Dedifferentiated amniotic fluid mesenchymal stem cell (primary cell): ENCODE data around the gene C11orf24.
"Not testable (repeated sequence)": the region's sequence is repeated elsewhere in the genome, so short reads cannot be mapped to it uniquely, and the experiment has no call there.

Experiments used
- DNase-seq: peaks from one replicate; pipeline ENCODE4 v3.0.0-alpha.2; 2016; ENCODE audit errors: extremely low spot score

The C11orf24 gene

DNA sequence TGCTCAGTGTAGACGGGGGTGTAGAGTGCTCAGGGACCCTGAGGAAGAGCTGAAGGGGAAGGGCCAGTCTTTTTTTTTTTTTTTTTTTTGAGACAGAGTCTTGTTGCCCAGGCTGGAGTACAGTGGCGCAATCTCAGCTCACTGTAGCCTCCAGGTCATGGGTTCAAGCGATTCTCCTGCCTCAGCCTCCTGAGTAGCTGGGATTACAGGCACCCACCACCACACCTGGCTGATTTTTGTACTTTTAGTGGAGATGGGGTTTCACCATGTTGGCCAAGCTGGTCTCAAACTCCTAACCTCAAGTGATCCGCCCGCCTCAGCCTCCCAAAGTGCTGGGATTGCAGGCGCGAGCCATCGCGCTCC, 27.7 kb upstream of the C11orf24 start:
- not testable (repeated sequence) for DNase-seq

DNA sequence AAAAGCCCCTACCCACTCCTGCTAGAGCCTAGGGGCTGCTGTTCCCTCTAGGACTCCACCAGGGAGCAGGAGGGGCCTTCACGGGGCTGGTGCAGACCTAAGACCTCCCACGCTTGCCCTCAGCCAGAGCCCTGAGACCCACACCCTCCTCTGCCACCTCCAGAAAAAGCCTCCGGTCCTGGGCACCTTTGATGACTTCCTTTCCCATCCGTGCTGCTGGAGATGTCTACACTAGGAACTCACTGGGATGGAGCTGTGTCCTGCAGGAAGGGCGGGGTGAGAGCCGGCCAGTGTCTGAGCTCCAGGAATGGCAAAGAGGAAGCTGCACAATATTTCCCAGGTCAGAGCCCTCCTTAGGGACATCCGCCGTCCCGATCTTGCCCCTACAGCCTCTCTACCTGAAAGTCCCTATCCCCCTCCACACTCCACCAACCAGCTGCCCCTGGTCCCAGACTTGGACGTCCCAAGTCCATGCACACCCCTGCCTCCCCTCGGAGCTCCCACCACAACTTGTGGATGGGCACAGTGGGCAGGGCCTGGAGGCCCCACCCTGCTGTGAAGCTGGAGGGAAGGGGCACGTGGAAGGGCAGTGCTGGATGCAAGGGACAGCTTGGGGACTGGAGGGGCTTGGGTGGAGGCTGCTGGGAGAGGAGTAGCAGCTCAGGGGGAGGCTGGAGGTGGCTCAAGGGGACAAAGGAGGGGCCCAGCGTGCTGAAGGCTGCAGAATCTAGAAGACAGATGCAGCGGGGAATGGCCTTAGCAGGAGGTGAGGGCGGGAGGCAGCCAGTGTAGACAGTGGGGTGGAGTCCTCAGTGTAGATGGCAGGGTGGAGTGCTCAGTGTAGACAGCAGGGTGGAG, 27.1 kb upstream of the C11orf24 start:
- no peak for DNase-seq

DNA sequence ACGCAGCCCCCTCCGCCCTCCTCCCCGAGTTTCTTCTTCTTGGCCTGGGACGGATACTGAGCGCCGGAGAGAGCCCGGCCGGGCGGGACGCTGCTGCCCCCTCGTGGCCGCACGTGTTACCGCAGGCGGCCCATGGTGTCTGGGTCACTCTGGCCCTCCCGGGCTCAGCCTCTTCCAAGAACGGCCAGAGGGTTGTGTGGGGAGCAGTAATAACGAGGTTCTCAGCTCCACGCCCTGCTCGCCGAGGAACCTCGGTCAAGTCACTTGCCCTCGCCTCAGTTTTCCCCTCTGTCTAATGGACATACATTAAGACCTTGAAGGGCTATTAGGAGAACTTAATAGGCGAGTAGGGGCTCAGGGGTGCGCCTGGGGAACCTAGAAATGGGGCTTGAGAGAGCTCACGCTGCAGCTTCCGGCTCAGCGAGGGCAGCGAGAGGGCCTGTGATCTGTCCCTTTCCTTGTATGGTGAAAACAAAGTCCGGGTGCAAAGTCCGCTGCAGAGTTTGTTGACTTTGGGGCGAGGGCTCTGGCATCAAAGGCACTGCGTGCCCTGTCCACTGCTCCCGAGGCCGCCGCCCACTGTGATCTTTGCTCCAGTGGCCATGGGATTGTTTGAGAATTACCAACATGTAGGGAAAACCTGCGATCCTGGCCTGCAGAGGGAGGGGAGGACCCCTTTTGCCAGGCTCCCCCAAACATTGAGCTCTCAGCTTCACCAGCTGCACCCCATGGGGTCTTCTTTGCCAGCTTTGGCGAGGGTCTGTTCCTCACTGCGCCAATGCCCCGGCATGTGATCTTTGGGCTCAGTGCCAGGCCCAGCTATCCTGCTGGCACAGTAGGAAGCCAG, 26.3 kb upstream of the C11orf24 start:
- peak; percentile 51 for DNase-seq

DNA sequence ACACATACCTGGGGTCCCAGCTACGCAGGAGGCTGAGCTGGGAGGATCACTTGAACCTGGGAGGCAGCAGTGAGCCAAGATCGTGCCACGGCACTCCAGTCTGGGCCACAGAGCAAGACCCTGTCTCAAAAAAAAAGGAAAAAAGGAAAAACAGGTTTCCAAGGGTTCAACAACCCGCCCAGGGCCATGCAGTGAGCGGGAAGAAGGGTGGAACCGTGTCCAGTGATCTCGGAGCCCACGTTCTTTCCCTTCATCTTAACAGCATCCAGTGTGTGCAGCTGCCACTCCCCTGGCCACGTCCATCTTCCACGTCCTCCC, 25.7 kb upstream of the C11orf24 start:
- no peak for DNase-seq

DNA sequence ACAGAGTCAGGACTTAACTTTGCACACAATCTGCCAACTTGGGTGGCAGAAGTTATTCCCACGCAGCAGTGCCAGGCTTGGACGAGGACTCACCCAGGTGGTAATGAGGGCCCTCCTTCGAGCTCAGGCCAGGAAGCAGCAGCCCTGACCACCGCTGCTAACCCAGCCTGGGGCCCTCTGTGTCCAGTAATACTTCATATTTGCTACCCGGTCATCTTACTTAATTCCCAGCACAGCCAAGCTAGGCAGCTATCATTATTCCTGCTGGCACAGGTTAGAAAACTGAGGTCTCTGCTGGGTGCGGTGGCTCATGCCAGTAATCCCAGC, 25.2 kb upstream of the C11orf24 start:
- DNase-seq: no peak

DNA sequence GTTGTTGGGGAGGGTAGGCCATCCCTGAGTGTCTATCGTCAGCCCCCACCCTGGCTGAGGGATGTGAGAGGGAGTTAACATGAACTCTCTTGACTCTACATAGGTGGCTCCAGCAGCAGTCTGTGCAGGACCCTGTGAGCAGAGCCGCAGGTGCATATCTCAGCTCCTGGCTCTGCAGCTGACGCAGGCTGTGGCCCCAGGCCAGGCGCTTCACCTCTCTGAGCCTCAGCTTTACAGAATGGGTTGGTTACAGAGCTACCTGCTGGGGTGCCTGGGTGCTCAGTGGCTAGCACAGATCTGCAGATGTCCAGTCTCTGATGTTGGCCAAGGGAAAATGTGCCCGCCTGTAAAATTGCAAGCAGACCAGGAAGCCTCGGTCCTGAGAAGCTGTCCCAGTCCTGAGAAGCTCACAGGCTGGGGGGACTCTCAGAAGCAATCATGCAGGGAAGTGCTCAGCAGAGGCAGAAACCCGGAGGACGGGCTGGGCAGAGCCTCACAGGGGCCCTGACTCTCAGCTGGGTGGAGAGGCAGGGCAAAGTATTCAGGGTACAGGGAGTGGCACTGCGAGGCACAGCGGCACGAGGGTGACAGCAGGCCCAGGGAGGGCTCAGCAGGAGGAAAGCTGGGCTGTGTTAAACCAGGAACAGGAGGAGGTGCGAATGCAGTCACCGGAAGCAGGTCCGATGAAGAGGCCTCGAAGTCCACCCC, 24.7 kb upstream of the C11orf24 start:
- DNase-seq: no peak

DNA sequence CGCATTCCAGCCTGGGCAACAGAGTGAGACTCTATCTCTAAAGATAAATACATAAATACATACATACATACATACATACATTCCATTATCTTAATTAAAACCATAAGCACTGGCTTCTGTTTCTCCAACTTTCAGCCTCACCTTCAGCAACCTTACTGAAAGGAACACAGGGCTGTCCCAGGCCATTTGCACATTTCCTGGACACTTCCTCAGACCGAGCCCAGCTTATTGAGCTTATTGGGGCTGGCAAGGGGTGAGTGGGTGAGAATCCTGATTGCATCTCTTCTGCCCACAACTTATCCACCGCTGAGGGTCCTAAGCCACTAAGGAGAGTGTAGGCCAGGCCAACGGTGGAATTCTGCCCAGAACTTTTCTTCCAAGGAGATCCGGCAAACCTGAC, 24.2 kb upstream of the C11orf24 start:
- no peak for DNase-seq

DNA sequence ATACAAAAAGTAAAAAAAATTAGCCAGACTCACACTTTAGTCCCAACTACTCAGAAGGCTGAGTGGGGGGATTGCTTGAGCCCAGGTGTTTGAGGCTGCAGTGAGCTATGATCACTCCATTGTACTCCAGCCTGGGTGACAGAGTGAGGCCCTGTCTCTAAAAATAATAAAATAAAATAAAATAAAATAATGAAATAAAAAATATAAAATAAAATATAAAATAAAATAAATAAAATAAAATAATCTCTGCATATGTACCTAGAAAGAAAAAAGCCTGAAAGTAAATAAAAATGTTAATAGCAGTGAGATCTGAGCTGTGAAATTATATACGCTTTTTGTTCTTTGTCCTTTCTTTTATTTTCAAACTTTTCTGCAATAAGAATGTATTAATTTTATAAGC, 23.5 kb upstream of the C11orf24 start:
- no peak for DNase-seq

DNA sequence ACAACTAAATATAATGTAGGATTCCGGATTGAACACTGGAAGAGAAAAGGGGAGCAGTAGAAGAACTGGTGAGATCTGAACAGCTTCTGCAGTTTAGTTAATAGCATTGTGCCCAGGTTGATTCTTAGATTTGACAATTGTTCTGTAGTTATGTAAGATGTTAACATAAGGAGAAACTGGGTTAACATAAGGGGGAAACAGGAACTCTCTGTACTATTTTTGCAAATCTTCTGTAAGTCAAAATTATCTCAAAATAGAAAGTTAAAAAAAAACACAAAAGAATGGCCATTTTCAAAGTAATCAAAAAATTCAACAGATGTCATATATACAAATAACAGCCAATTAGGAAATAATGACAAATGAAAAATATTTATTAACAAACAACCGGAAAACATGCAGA, 21.9 kb upstream of the C11orf24 start:
- DNase-seq: no peak

DNA sequence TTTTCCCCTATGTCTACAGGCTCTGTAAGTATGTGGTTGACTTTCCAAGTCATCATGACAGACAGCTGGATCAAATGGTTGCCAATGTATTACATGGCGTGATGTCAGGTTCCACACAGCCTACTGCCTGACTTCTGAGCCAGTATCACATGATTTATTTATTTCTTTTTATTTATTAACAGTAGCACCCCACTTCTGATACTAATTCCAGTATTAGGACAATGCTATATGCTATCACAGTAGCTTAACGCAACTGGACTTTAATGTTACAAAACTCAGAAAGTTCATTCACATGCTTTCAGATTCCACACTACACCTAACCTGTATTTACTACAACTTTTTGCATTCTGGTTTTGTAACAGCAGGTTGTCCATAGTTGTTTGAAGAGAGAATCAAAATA, 17.7 kb upstream of the C11orf24 start:
- DNase-seq: no peak

DNA sequence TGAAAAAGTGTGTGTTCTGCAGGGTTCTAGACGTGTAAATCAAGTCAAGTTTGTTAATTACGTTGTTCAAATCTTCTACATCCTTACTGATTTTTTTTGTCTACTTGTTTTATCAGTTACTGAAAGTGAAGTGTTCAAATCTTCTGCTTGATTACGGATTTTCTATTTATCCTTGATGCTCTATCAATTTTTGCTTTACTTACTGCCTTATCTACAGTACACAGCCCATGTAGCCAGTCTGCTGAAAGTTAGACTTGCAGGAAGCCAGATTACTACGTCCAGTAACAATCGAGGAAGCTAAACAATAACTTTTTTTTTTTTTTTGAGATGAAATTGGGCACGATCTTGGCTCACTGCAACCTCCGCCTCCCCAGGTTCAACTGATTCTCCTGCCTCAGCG, 15.6 kb upstream of the C11orf24 start:
- DNase-seq: no peak

DNA sequence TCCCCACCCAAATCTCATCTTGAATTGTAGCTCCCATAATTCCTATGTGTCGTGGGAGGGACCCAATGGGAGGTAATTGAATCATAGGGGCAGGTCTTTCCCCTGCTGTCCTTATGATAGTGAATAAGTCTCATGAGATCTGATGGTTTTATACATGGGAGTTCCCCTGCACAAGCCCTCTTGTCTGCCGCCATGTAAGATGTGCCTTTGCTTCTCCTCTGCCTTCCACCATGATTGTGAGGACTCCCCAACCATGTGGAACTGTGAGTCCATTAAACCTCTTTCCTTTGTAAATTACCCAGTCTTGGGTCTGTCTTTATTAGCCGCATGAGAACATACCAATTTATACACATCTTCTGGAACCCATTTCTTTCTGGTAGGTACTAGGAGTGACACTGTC, 12.8 kb upstream of the C11orf24 start:
- DNase-seq: not testable (repeated sequence)

DNA sequence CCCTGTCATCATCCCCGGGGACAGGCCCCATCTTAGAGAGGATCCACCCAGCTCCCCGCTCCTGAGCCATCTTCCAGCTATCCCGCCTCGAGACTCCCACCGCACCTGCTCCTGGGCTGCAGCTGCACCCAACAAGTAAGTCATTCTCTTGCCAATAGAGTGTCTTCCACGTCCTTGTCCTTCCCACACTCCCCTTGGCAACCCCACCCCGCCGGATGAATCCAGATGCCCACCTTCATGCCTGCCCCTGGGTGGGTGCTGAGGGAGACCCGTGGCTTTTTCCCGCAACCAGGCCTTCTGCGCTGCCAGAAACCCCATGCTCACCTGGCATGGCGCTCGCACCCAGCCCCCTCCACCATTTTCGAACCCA, 11.1 kb upstream of the C11orf24 start:
- no peak for DNase-seq

DNA sequence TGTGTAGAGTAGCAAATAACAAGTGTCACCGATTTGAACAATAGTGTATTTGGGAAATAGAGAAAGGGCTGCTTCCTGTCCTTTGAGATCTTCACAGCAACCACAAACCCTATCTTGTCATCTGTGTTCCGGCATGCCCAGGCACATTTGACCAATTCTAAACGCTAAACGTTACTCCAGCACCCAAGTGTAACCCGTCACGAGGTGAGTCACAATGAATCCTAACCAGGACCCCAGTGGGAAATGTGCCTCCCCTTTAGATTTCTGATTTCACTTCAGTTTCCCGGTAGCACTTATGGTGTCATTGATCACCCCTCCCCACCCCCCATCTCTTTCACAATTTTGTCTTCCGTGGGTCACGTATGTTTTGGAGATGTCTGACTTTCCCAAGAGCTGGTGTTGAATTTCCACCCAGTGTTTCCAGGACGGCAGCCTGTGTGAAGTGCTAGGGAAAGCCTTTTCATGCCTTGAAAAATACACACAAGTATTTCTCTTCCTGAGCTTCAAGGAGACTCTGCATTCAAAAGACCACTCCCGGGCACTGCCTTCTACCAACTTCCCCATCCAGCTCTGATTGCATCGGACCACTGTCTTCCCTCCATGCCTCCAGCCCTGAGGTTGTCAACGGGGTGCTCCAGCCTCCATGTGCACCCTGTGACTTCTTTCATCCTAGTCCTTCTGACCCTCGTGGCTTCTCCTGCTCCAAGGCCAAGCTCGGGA, 10.5 kb upstream of the C11orf24 start:
- DNase-seq: no peak

DNA sequence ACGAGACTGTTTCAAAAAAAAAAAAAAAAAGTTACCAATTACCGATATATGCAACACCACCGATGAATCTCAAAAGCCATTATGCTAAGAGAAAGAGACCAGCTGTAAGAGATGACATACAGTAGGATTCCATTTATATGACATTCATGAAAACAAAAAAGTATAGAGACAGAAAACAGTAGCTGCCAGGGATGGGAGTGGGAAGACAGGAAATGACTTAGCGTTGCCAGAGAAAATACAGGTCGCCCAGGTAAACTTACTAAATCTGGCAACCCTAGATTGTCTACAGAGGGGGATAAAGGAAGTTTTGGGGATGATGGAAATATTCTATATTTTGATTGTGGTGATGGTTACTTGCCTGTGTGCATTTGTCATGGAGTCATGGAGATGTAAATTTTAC, 7.9 kb upstream of the C11orf24 start:
- DNase-seq: no peak

DNA sequence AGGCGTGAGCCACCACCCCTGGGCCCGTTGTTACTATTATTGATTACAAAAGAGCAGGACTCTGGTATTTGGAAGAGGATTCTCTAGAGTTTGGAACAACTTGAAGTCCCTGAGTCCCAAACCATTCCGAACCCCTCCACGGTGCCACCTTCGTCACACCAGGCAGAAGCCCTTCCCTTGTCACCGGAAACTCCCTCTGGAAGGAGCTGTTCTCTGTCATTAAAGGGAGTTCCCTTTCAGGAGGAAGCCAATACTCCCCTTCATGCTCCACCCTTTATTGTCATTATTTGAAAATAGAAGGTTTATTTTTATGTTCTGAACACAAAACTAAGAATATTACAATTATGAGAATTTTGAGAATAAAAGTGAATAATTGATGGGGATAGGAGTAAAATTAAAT, 5.1 kb upstream of the C11orf24 start:
- DNase-seq: no peak

DNA sequence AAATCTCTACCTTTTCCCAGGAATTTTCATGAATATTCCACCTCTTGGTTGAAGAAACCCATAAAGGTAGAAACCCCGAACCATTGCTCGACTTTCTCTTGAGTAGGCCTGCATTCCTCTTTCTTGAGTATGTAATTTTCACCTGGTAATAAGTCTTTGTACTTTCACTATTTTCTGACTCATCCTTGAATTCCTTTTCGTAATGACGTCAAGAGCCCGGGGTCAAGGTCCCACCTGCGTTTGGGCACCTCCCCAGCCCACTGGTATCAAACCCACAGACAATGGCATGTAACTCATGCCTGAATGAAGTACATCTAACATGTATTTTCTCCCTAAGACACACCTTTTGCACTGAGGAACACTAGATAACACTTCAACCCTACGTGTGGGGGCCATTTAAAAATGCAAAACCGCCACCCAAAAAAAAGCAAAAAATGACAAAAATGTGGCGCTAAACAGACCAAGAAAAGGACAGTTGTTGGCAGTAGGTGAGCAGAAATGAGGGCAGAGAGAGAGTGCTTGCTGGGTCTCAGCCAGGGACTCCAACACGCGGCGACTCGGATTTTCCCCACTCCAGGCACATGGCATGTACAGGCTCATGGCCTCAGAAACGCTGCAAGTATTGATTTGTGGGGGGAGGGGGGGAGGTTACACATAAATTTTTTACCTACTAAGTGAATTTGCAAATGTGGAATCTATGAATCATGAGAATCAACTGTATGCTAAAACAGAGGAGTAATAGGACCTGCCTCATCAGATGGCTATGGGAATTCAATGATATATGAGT, 4.1 kb upstream of the C11orf24 start:
- DNase-seq: no peak

DNA sequence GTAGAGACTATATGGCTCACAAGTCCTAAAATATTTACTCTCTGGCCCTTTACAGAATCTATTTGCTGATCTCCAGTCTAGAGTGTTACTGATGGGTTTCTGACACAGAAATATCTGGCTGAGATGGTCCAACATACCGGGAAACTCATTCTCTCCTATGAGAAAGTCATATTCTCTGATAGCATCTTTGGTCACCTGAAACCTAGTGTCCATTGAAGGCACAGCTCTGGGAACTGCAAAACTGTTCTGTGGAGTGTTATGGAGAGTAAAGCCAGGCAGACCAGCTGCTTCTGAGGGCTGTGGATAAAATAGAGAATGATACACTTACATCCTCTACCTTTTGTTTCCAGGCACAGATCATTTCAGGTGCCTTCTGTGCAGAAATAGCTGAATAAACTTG, 2.5 kb upstream of the C11orf24 start:
- no peak for DNase-seq

DNA sequence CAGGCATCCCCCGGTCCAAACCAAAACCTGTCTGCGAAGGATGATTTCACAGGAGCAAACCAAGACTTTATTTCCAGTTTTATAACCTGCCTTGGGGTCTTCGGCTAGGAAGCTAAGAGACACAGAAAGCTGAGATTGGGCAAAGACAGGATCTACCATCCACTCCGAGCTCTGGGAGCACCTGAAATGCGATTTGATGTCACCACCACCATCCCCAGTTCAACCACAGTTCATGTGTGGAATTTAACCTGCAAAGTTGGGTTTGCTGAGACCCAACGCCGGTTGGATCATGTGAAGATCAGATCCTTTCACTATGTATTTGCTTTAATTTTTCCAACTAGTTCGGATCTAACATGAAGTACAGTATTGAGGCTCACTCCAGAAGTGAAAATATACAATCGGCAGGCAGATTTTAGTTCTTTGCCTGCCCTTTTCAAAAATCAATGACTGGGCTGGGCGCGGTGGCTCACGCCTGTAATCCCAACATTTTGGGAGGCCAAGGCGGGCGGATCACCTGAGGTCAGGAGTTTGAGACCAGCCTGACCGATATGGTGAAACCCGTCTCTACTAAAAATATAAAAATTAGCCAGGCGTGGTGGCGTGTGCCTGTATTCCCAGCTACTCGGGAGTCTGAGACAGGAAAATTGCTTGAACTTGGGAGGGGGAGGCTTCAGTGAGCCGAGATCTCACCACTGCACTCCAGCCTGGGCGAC, 1.4 kb upstream of the C11orf24 start:
- no peak for DNase-seq

DNA sequence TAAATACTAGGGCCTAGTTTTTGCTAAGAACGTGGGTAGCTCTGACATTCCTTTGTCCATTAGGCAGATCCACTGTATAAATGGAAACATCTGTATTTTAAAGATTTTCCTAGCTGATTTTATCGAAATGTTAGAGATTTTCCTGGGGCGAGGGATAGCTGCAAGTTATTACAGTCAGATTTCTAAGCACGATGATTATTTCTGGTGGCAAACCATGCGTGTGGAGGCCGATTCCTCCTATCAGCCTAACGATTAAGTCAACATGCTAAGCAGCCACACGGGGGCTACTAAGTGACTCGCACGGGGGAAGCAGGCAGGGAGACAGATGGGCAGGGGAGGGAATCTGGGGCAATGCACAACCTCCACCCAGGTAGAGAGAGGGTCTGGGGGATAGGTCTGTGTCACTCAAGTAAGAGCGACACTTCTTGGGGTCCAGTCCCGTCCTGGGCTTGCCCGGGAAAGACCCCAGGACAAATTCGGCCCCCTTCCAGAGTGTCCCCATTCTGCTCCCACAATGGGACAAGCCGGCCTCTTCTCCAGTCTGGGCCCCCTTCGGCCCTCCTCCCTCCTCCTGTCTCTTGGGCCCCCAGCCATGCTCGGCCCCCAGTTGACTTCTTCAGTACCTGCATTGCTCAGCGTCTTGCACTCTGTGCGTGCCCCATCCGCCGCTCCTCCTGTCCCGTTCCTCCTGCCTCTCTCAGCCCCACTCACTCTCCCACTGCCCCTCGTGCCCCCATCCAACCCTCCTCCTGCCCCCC, 571 bp downstream of the C11orf24 start:
- DNase-seq: peak; percentile 84
